Measurements from ENCODE around the gene AQP7. TPM values are rescaled to one million over a fixed set of nuclear protein-coding genes. Genes with fewer than 3 reads are reported as not detected.
A peak's percentile ranks its signal among the peaks of the same experiment; 100 is the strongest.
"Not testable (repeated sequence)": the region's sequence is repeated elsewhere in the genome, so short reads cannot be mapped to it uniquely, and the experiment has no call there.

Gene AQP7
- total RNA-seq, 1 experiment from 2014 or later, result 0.35 TPM

DNA sequence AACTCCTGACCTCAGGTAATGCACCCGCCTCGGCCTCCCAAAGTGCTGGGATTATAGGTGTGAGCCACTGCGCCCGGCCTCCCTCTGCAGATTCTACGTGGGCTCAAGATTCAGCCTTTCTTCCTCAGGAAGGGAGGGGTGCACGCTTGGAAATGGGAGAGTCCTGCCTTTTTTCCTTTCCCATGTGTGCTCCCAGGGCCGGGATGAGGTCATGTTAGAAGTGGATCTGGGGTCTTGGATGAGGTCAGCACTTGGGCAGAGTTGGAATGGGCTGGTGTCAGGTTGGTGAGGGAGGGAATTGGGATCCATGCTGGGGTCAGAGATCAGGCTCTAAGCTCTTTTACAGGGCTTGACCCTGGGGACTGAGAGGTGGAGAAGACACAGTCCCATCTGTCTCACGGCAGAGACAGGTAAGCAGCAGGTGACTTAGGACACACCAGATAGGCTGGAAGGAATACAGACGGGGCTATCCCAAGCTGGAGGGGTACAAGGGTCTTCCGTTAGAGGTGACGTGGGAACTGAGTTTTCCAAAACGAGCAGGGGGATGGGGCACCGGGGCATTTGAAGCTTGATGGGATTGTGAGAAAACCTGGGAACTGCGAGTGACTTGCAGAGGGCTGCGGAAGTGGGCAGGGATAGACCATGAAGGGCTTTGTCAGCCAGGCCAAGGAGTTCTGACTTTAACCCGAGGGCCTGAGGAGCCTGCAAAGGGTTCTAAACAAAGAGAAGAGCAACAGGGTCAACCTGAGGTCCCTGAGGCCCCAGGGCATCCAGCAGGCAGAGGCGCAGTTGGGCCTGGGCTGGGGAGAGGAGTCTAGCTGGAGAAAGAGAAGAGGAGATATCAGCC is 1.8 kb upstream of the AQP7 start:
- H3K36me3 Mint-ChIP-seq (ENCODE audit: insufficient read depth, unreplicated experiment), result no peaks in the 10 kb centered on the region
- CTCF ChIA-PET, result interaction anchor here (0.5 to 2.5 kb wide), 10 partner anchors 11 to 93 kb away, joined by 3 to 23 read pairs (median 4); partner anchors contain the start of gene AQP3
- no peak for DNase-seq
- H3K27ac Mint-ChIP-seq (ENCODE audit: unreplicated experiment), result no peak overlapping the region
- H3K9me3 Mint-ChIP-seq (ENCODE audit: low read depth, unreplicated experiment), result no peaks in the 10 kb centered on the region
- peaks cover 10% of the 10 kb centered on the region for H3K4me1 Mint-ChIP-seq (ENCODE audit: low read depth, unreplicated experiment)
- H3K27me3 Mint-ChIP-seq (ENCODE audit: unreplicated experiment), result no peaks in the 10 kb centered on the region
- no peak overlapping the region for H3K4me3 Mint-ChIP-seq (ENCODE audit: low read depth, unreplicated experiment)
- TF ChIP-seq, protein P1, sequence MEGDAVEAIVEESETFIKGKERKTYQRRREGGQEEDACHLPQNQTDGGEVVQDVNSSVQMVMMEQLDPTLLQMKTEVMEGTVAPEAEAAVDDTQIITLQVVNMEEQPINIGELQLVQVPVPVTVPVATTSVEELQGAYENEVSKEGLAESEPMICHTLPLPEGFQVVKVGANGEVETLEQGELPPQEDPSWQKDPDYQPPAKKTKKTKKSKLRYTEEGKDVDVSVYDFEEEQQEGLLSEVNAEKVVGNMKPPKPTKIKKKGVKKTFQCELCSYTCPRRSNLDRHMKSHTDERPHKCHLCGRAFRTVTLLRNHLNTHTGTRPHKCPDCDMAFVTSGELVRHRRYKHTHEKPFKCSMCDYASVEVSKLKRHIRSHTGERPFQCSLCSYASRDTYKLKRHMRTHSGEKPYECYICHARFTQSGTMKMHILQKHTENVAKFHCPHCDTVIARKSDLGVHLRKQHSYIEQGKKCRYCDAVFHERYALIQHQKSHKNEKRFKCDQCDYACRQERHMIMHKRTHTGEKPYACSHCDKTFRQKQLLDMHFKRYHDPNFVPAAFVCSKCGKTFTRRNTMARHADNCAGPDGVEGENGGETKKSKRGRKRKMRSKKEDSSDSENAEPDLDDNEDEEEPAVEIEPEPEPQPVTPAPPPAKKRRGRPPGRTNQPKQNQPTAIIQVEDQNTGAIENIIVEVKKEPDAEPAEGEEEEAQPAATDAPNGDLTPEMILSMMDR (IDR thresholded peaks at IDR 0.05; ENCODE audit: unreplicated experiment), result no peak
- intact Hi-C loops (cut with micrococcal nuclease; ENCODE audit: unreplicated experiment), result loop anchor here (1.0 kb wide), 1 partner anchor 62 kb away; no protein-coding TSS in a partner anchor
- BruUV-seq (replicated peaks), result no TSS peak

DNA sequence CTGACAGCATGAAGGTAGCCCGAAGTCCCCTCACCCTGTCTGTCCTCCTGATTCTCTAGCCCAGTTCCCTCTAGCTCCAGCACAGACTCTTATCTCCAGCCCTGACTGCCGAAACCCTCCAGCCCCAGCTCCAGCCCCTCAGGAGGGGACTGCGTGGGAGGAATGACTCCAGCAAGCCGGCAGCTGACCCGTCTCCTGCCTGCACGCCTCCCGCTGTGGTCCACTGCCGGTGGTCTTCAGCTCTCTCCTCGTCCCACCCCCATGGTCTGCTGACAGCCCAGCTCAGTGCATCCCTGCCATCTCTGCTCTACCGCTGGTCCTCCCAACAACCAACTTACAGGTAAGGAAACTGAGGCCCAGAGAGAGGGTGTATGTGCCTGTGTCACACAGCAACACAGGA is 559 bp downstream of the AQP7 start:
- H3K27me3 Mint-ChIP-seq (ENCODE audit: unreplicated experiment); intact Hi-C loops (cut with micrococcal nuclease; ENCODE audit: unreplicated experiment); BruUV-seq (replicated peaks); H3K9me3 Mint-ChIP-seq (ENCODE audit: low read depth, unreplicated experiment); H3K27ac Mint-ChIP-seq (ENCODE audit: unreplicated experiment); H3K4me3 Mint-ChIP-seq (ENCODE audit: low read depth, unreplicated experiment); DNase-seq; H3K36me3 Mint-ChIP-seq (ENCODE audit: insufficient read depth, unreplicated experiment): not testable (repeated sequence)
- CTCF ChIA-PET, result interaction anchor here (2.1 kb wide), 1 partner anchor 51 kb away, joined by 9 read pairs; no protein-coding TSS in a partner anchor
- peaks cover 19% of the 10 kb centered on the region for H3K4me1 Mint-ChIP-seq (ENCODE audit: low read depth, unreplicated experiment)

DNA sequence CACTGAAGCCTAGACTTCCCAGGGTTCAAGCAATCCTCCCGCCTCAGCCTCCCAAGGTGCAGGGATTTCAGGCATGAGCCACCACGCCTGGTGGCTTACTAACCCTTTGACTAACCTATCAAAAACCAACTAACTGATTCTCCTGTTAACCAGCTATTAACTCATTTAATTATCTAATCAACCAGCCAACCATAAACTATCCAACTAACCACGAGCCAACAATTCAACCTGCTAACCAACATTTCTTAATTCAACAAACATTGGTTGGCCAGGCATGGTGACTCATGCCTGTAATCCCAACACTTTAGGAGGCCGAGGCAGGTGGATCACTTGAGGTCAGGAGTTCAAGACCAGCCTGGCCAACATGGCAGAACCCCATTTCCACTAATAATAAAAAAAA is 3.3 kb downstream of the AQP7 start:
- BruUV-seq (replicated peaks); intact Hi-C loops (cut with micrococcal nuclease; ENCODE audit: unreplicated experiment); H3K9me3 Mint-ChIP-seq (ENCODE audit: low read depth, unreplicated experiment): not testable (repeated sequence)

DNA sequence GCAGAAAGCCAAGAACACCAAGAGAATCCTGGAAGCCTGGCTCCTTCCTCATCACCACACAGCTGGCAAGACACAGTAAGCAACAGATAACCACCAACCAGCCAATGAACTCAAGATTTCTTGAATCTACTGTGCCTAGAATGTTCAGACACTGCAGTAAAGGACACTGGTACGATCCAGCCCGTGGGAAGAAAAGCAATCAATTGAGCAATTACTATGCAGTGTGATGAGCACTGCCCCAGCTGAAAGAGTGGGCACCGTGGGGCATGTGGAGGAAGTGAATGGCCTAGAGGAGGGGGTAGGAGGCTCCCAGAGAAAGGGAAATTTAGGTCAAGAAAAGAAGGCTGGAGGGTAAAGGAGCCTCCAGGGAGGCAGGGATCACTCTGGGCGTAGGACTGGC is 4.6 kb downstream of the AQP7 start:
- CTCF ChIA-PET; H3K9me3 Mint-ChIP-seq (ENCODE audit: low read depth, unreplicated experiment); intact Hi-C loops (cut with micrococcal nuclease; ENCODE audit: unreplicated experiment); DNase-seq; H3K27ac Mint-ChIP-seq (ENCODE audit: unreplicated experiment); BruUV-seq (replicated peaks); H3K27me3 Mint-ChIP-seq (ENCODE audit: unreplicated experiment); H3K4me3 Mint-ChIP-seq (ENCODE audit: low read depth, unreplicated experiment); H3K36me3 Mint-ChIP-seq (ENCODE audit: insufficient read depth, unreplicated experiment): not testable (repeated sequence)
- H3K4me1 Mint-ChIP-seq (ENCODE audit: low read depth, unreplicated experiment), result peaks cover 34% of the 10 kb centered on the region

More for the DNA sequence above, 3.3 kb downstream of the AQP7 start:
- H3K4me1 Mint-ChIP-seq (ENCODE audit: low read depth, unreplicated experiment), result peaks cover 27% of the 10 kb centered on the region
- not testable (repeated sequence) for H3K4me3 Mint-ChIP-seq (ENCODE audit: low read depth, unreplicated experiment); H3K36me3 Mint-ChIP-seq (ENCODE audit: insufficient read depth, unreplicated experiment); H3K27me3 Mint-ChIP-seq (ENCODE audit: unreplicated experiment); H3K27ac Mint-ChIP-seq (ENCODE audit: unreplicated experiment); DNase-seq
- CTCF ChIA-PET, result interaction anchor here (0.6 to 0.9 kb wide), 2 partner anchors 49 to 58 kb away, joined by 3 read pairs; no protein-coding TSS in a partner anchor

DNA sequence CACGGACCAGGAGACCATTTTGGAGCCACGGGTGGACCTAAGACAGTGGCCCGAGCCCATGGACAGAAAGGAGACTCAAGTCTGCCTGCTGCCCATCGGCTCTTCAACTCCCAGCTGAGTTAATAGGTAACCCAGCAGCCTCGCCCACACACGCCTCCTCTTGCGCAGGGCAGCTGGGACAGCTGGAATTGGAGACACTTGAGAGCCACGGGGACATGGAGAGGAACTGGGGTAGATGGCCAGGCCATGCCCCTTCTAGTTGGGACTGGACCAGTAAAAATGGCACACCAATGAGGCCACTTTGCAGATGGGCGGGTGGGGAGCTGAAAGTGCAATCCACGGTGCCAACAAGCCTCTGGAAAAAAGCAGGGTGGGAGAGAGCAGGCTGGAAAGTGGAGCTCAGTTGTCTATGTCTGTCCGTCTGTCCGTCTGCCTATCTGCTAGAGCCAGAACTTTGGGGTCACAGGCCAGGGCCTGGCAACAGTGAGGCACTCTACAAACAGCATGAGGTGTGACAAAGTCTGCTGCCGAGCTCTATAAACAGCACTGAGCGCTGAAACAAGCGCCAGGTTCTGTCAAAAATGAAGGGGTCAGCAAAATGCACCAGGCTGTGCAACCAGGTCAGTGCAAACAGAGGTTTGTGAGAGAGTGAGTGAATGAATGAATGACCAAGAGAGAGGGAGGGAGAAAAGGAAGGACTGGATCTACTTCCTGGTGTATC is 7.0 kb downstream of the AQP7 start:
- peaks cover 48% of the 10 kb centered on the region for H3K4me1 Mint-ChIP-seq (ENCODE audit: low read depth, unreplicated experiment)
- BruUV-seq (replicated peaks); H3K9me3 Mint-ChIP-seq (ENCODE audit: low read depth, unreplicated experiment); H3K36me3 Mint-ChIP-seq (ENCODE audit: insufficient read depth, unreplicated experiment); intact Hi-C loops (cut with micrococcal nuclease; ENCODE audit: unreplicated experiment); H3K27me3 Mint-ChIP-seq (ENCODE audit: unreplicated experiment): not testable (repeated sequence)
- CTCF ChIA-PET, result interaction anchor here (1.2 kb wide), 1 partner anchor 20 kb away, joined by 4 read pairs; no protein-coding TSS in a partner anchor
- H3K27ac Mint-ChIP-seq (ENCODE audit: unreplicated experiment), result peak overlapping the region; percentile 46
- peak; percentile 54 for DNase-seq
- peak overlapping the region; percentile 54 for H3K4me3 Mint-ChIP-seq (ENCODE audit: low read depth, unreplicated experiment)

DNA sequence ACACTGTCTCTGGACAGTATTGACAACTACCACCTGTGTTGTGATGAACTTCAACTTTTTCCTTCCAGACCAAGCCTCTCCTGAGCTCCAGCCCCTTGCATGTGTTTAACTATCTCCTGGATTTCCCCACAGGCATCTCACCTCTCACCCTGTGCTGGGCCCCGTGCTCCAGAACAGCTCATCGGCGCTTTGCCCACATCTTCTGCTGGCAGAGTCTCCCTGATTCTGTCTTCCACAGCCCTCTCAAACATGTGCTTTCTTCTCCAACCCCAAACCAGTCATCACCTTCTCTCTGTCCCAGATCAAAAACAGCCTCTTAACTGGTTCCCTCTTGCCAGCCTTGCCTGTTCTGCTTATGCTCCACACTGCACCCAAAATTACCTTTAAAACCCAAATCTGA is 8.4 kb downstream of the AQP7 start:
- Mint-ChIP-seq H3K4me1 (ENCODE audit: low read depth, unreplicated experiment) (peaks cover 55% of the 10 kb centered on the region), H3K27ac (ENCODE audit: unreplicated experiment) (peak overlapping the region; percentile 22)
- DNase-seq; intact Hi-C loops (cut with micrococcal nuclease; ENCODE audit: unreplicated experiment); BruUV-seq (replicated peaks); H3K4me3 Mint-ChIP-seq (ENCODE audit: low read depth, unreplicated experiment); H3K36me3 Mint-ChIP-seq (ENCODE audit: insufficient read depth, unreplicated experiment); CTCF ChIA-PET; H3K27me3 Mint-ChIP-seq (ENCODE audit: unreplicated experiment); H3K9me3 Mint-ChIP-seq (ENCODE audit: low read depth, unreplicated experiment): not testable (repeated sequence)
